GM21390 (cell line): ENCODE measurements around the gene ALDH8A1.

Experiments
- ATAC-seq: cut with Tn5 transposase; IDR thresholded peaks from one replicate; pipeline ENCODE4 v1.9.1; 2021; ENCODE audit not compliant: unreplicated experiment

ALDH8A1 gene

GRCh38 chr6:134949927-134950326 is at the start of gene ALDH8A1:
Gene ALDH8A1, minus strand, starts transcription at chr6:134950101. Its CDS starts 48 bp downstream, at chr6:134950053.
- no peak for ATAC-seq

DNA sequence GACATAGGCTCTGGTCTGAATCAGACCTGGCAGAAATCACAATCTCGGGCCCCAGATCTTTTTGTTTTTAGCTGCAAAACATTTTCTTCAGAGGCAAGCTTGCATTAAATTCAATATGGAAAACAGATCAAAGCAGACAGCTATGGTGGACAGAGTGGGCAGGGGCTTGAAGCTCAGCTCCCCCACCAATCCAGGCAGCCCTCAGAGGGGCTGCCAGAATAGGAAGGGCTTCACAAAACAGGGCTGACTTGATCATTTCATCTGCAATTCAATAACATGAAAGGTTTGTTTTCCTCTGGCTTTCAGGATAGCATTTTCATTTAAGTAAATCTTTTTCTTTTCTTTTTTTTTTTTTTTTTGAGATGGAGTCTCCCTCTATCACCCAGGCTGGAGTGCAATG is 49.2 kb upstream of the ALDH8A1 start:
- ATAC-seq = no peak

DNA sequence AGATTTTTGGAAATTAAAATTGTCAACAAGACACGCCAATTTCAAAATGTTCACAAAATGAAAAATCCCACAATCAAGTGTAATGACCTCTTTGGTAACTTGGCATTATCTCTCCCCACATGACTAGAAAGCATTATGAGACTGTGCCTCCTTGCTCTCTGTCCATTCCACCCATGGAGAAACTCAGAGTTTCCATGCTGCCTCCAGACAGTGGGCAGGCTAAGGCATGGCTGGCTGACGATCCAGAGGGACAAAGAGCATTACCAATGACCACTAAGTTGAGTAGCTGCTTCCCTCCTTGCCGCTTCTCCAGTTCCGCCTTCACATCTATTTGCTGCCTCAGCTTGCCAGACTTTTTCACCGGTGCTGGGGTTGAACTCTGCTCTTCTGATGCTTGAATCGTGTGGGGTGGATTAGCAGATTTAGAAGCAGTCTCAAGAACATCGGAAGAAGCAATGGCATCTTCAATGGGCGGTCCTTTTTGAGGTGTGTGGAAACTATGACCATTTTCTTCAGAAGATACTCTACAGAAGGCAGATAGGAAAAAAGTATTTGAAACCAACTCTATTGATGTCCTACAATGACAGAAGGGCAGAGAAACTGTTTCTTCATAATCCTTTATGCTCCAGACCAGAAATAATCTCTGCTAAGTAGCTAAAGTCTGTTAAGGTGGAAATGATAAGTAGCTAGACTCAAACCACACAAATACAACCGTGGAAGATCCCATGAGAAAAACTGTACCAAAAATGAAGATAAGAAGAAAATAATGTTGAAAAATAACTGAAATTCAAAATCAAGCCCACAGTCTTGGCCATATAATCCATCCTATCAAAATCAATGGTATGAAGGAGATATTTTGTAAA is 47.5 kb upstream of the ALDH8A1 start:
- ATAC-seq = no peak

DNA sequence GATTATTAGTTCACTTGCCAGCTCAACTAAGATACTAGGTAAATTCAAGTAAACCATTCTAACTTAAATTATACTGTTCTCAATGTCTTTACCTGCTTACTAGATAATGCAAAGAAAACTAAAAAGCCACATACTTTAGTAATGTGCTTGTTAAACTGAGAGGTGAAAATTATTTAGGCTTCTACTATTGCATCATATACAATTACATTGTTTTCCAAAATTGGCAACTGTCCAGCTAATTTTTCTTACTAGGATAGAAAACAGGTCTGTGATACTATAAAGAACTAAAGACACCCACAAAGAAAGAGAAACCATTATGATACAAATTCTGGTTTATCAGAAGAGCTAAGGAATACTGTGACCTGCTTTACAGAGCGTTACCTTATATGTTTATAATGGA is 45.6 kb upstream of the ALDH8A1 start:
- ATAC-seq = no peak

GRCh38 chr6:134994431-134994830 is 44.5 kb upstream of the ALDH8A1 start:
- no peak for ATAC-seq

- ATAC-seq = no peak
Measured at GRCh38 chr6:134992155-134992554, 42.3 kb upstream of the ALDH8A1 start.

DNA sequence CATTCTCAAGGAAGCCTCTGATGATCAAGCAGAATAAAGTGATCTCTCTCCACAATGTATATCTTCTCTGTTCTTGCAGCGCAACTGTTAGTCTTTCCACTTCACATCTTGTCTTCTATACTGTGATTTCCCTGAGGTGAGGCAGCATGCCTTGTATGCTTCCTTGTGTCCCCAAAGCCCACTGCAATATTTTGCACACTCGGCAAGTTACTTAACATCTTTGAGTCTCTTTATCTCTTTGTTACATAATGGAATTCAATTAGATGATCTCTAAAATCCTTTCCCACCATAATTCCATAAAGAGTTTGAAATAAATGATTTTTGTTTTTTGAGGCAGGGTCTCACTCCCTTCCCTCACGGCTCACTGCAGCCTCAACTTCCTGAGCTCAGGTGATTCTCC is 40.4 kb upstream of the ALDH8A1 start:
- no peak for ATAC-seq

DNA sequence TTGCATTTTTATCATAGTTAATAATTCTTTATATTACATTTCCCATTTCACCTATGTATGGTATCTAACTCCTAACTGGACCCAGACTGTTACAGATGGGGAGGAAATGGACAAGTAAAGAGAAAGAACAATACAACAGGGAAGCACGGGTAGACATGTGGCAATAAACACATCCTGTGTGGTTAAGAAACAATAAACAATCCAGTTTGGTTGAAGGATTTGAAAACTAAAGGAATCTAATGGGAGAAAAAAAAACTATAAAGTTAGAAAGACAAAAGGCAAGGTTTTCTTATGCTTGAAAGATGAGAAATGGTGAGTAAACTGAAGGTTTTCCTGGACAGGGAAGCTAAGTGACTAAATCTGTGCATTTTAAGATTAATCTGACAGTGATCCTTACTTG is 34.9 kb upstream of the ALDH8A1 start:
- no peak for ATAC-seq

DNA sequence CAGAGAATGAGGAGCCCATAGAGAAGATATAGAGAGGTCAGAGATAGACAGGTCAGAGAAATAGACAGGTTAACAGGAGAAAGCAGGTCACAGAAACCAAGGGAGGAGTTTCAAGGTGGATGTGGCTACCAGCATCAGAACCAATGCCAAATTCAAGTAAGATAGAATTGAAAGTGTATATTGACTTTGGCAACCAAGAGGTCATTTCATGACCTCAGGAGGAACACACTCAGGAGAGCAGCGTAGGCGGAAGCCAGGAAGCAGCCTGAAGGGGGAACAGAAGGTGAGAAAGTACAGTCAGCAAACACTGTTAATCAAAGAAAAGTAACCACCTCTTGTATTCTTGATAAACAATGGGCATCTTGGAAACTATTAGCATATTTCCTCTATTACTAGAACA is 33.9 kb upstream of the ALDH8A1 start:
- ATAC-seq = no peak

DNA sequence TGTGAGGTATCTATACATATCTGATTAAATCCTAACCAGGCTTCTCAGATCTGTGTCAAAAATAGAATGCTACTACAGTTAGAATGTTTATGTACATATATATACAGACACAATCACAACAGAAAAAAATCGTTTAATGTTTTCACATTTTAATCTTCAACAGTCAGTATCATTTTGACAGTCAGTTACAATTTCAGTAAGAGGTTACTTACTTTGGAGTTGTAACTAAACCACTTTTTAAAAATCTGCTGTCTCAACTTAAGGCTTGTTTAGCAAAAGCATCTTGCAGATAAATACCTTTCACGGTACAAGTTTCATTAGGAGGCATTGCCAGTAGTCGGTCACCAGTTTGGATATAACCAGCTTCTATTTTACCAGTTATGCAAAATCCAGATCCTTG is 32.3 kb upstream of the ALDH8A1 start:
- ATAC-seq = no peak

GRCh38 chr6:134980846-134981245 is 30.9 kb upstream of the ALDH8A1 start:
- no peak for ATAC-seq

DNA sequence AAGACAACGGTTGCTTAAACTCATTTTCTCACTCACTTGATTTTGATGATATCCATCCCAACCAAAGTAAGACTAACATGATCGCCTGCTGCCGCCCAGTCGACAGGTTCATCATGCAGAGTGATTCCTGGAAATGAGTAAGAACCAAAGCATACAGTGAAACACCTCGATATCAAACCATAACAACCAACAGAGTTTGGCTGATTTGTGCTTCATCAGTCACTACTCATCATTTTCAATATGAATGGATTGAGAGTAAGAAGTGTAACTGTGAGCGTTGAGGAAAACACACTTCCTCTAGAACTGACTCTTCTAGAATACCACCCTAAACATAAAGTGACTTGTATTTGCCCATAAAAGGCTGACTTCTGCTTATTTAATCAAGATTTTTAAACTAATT is 29.2 kb upstream of the ALDH8A1 start:
- peak; percentile 91 for ATAC-seq

DNA sequence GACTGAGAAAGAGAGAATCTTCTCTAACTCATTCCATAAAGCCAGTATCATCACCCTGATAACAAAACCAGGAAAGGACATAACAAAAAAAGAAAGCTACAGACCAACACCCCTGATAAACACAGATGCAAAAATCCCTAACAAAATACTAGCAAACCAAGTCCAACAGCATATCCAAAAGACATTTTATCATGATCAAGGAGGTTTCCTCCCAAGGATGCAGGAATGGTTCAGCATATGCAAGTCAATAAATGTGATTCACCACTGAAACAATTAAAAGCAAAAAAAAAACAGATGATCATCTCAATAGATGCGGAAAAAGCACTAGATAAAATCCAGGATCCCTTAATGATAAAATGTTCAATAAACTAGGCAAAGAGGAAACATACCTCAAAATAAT is 24.5 kb upstream of the ALDH8A1 start:
- no peak for ATAC-seq

- peak; percentile 57 for ATAC-seq
Measured at GRCh38 chr6:134967711-134968110, 17.8 kb upstream of the ALDH8A1 start.

- no peak for ATAC-seq
Measured at GRCh38 chr6:134964451-134965203, 14.7 kb upstream of the ALDH8A1 start.

DNA sequence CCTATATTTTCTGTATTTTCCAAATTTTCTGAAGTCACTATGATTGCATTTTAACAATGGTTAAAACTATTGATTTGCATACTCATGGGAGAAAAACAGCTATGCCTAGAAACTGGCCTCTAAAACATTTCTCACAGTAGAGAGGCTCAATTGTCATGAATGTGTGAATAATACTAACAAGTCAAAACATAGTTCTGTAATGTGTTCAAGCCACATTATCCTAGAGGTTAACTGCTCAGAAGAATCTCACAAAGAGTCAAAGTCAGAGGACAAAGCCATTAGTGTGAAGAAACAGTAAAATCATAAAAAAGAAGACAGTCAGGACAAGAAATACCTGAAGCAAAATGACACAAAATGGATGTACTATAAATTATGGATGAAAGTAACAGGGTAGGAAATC is 12.5 kb upstream of the ALDH8A1 start:
- ATAC-seq = no peak

DNA sequence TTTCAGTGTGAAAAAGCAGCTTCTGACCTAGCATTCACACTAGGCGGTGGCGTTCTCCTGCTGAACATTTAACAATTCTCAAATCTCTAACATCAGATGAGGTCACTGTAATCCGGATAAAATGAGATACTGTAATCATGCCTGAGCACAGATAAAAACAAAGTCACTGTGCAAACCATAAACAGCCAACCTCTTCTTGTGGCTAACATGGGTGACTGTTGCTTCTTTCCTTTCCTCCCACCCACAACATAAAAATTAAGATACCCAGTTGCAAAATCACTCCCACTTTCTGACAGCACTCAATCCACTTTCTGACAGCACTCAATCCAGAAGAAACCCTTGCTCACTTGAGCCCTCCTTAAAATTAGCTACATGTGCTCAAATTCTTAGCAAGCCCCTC is 11.5 kb upstream of the ALDH8A1 start:
- ATAC-seq = no peak

GRCh38 chr6:134959603-134960002 is 9.7 kb upstream of the ALDH8A1 start:
- no peak for ATAC-seq

GRCh38 chr6:134956676-134957075 is 6.8 kb upstream of the ALDH8A1 start:
- ATAC-seq = no peak

GRCh38 chr6:134956032-134956431 is 6.1 kb upstream of the ALDH8A1 start:
- ATAC-seq = no peak

- ATAC-seq = no peak
Measured at GRCh38 chr6:134954272-134955000, 4.5 kb upstream of the ALDH8A1 start.
